AG04449 (cell line): ENCODE measurements around the gene ANAPC2.

ENCODE experiments used
- CTCF ChIA-PET: fragments of 350-600 bp; formaldehyde crosslinking; extraction: SDS; loops from one replicate; lab custom pipeline; 2021; ENCODE audit warnings: antibody characterized with exemption; lab: Yijun Ruan, JAX
- POLR2A ChIA-PET: fragments of 400-600, 350-600 bp; formaldehyde crosslinking; extraction: SDS; loops from one replicate; lab custom pipeline; 2020; ENCODE audit warnings: antibody characterized with exemption, inconsistent platforms; lab: Yijun Ruan, JAX
- DNase-seq: peaks from one replicate; pipeline ENCODE4 v3.0.0-alpha.2; 2010; ENCODE audit warnings: low read depth, low spot score
- H3K4me3 ChIP-seq: 2 replicates; pipeline ENCODE4 v1.5.1; 2011; ENCODE audit warnings: low read depth, mild to moderate bottlenecking, control low read depth, low read length
- TF ChIP-seq, protein P1 (sequence below): IDR thresholded peaks from one replicate; pipeline ENCODE4 v1.5.1; 2011; ENCODE audit warnings: mild to moderate bottlenecking, moderate library complexity, low read length, control low read depth, inconsistent platforms; ENCODE audit not compliant: insufficient read depth; ENCODE audit errors: missing control alignments

Gene ANAPC2

DNA sequence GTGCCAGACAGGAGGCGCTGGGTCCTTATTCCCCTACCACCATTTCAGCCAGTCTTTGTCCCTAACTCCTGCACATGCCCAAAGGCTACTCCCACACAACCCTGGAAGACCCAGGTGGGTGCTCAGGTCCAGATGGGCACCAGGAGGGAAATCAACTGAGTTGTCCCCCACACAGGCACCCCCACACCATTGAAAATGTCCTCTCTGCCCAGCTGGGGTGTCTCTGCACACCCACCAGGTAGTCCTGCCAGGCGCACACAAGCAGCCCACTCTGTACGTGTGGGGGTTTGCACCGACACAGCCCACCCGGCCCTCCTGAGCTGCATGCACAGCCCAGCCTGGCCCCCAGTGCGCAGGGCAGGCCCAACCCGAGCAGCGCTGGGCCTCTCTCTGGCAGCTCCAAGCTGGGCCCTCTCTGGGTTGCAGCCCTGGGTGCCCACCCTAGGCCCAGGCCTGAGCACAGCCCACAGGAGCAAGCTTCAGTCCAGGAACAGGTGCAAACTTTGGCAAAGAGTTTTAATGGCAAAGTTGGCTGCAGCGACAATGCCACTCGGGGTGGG is 31.5 kb upstream of the ANAPC2 start:
- DNase-seq = no peak
- CTCF ChIA-PET = interaction anchor here (0.5 to 1.0 kb wide), 2 partner anchors 17 to 29 kb away, joined by 3 to 4 read pairs; no protein-coding TSS in a partner anchor
- TF ChIP-seq, protein P1, sequence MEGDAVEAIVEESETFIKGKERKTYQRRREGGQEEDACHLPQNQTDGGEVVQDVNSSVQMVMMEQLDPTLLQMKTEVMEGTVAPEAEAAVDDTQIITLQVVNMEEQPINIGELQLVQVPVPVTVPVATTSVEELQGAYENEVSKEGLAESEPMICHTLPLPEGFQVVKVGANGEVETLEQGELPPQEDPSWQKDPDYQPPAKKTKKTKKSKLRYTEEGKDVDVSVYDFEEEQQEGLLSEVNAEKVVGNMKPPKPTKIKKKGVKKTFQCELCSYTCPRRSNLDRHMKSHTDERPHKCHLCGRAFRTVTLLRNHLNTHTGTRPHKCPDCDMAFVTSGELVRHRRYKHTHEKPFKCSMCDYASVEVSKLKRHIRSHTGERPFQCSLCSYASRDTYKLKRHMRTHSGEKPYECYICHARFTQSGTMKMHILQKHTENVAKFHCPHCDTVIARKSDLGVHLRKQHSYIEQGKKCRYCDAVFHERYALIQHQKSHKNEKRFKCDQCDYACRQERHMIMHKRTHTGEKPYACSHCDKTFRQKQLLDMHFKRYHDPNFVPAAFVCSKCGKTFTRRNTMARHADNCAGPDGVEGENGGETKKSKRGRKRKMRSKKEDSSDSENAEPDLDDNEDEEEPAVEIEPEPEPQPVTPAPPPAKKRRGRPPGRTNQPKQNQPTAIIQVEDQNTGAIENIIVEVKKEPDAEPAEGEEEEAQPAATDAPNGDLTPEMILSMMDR = no peak
- POLR2A ChIA-PET = interaction anchor here (0.7 to 1.4 kb wide), 2 partner anchors 19 to 21 kb away, joined by 4 read pairs; partner anchors contain the start of gene TPRN
- H3K4me3 ChIP-seq = no peak overlapping the region

DNA sequence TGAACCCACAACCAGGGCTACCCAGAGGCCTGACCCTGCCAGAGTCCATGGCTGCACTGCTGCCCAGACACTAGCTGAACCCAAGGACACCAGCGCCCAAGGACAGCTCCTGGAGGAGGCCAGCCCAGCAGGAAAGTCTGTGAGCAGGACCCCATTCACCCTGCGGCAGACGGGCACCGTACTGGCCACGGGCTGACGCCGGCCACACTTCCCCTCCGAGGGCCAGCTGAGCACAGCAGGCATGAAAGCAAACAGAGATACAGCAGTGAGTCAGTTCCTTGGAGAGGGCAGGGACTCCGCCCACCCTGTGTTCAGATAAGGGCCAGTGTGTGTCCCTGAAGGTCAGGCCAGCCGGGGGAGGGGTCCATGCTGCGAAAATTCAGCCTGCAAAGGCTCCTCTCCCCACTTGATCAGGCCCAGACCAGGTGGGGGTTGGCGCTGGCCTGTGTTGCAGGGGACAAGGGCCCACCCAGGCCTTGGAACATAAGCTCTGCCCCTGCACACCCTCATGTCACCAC is 30.5 kb upstream of the ANAPC2 start:
- ChIA-PET CTCF (interaction anchor here (1.0 to 1.4 kb wide), 2 partner anchors 9 to 18 kb away, joined by 4 to 5 read pairs; partner anchors contain the start of gene RNF224), POLR2A (no interaction called here)
- no peak for DNase-seq
- TF ChIP-seq, protein P1 = no peak
- H3K4me3 ChIP-seq = no peak overlapping the region

DNA sequence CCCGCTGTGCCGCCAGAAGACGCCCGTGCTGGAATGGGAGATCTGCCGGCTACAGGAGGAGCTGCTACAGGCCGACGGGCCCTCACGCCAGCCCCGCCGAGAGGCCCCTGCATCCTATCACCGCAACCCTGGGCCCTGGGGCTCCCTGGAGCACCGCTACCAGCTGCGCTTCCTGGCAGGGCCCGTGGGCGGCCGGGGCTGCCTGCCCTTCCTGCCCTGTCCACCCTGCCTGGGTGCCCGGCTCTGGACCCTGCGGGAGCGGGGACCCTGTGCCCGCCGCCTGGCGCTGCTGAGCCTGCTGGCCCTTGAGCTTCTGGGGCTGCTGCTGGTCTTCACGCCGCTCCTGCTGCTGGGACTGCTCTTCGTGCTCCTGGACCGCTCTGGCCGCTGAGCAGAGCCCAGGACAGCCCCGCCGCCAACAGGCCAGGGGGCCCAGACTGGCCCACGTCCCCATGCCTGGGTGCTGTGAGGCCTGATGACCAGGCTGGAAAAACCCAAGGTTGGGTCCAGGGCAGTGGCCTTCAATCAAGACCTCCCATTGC is 29.9 kb upstream of the ANAPC2 start:
- H3K4me3 ChIP-seq = no peak overlapping the region
- no peak for DNase-seq
- CTCF ChIA-PET = interaction anchor here (1.4 kb wide), 1 partner anchor 9 kb away, joined by 5 read pairs; the partner anchor contains the start of gene RNF224
- POLR2A ChIA-PET = no interaction called here
- TF ChIP-seq, protein P1 = no peak

DNA sequence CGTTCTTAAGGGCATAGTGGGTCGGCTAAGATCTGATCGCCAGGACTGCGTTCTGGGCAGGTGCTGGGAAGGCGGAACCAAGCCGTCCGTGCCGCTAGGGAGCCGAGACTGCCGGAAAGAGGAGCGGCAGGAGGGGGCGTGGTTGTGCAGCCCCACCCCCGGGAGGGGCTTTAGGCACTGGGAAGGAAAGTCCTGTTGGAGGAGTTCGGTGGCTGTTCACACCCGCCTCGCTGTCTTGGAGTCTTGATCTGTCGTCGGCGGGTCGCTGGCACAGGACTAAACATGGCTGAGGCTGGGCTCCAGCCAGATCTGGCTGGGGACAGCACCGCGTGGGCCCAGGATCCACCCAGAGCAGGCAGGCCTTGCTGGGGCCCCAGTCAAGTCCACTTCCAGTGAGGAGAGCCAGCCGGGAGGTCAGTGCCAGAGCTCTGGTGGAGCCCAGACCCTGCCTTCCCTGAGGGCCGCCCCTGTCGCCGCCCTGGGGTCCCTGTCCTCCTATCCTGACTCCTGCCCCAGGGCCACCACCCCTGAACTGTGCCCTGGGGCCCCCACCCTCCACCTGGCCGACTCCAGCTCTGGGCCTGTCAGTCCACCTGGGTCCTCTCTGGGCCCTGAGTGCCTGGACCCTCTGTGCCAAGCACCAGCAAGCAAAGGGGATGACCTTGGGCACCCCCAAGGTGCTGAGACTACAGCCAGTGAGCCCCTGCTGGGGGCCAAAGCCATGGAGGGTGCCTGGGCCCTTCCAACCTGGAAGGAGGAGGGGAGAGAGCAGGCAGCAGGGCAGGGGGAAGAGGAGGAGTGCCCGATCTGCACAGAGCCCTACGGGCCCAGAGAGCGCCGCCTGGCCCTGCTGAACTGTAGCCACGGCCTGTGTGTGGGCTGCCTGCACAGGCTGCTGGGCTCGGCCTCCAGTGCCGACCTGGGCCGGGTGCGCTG is 29.2 kb upstream of the ANAPC2 start:
- H3K4me3 ChIP-seq = no peak overlapping the region
- TF ChIP-seq, protein P1 = no peak
- ChIA-PET CTCF (no interaction called here), POLR2A (interaction anchor here (1.9 kb wide), 1 partner anchor 23 kb away, joined by 9 read pairs; the partner anchor contains the start of gene TUBB4B)
- no peak for DNase-seq

DNA sequence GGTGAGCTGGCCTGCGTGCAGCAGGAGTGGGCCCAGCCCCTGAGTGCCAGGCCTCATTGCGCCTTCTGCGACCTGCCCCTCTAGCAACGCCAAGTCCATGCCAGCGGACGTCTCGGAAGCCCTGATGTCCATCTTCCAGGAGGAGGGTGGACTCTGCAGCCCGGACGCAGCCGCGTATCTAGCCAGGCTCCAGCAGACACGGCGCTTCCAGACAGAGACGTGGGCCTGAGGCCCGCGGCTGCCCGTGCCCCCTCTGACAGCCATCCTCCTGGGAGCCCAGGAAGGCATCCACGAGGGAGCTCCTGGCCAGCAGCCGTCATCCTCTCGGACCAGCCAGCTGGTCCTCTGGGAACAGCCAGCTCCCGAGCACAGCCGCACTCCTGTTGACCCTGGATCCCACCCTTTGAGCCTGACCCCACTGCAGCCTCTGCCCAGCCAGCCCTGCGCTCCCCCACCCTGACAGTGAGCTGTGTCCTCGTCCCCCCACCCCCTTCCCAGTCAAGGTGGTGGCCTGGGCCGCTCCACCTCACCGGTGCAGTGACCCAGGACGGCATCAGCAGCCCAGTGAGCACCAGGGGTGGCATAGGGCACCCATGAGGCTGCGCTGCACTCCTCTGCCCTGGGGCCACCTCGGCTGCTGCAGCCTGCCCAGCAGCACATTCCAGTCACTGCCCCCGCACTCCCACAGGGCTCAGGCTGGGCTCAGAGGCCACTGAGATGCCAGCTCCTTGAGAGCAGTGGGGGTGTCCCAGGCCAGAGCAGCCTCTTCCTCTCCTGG is 28.0 kb upstream of the ANAPC2 start:
- CTCF ChIA-PET = interaction anchor here (1.0 to 1.7 kb wide), 3 partner anchors 9 to 11 kb away, joined by 3 to 5 read pairs (median 3); partner anchors contain the start of genes CYSRT1 and RNF224
- H3K4me3 ChIP-seq = no peak overlapping the region

More for the DNA sequence above, 28.0 kb upstream of the ANAPC2 start:
- DNase-seq = no peak
- POLR2A ChIA-PET = interaction anchor here (0.5 to 1.9 kb wide), 2 partner anchors 15 to 24 kb away, joined by 3 to 9 read pairs; partner anchors contain the start of genes TPRN and TUBB4B
- TF ChIP-seq, protein P1 = no peak
